Muscle layer of duodenum (tissue), 2 donors: ENCODE results near the gene ADAMTS17.

ENCODE experiments used
- H3K27ac ChIP-seq: one replicate; pipeline ENCODE4 v1.7.0; 2013; ENCODE audit warnings: mild to moderate bottlenecking, low read length
- H3K27me3 ChIP-seq: one replicate; pipeline ENCODE4 v1.7.0; 2013; ENCODE audit warnings: low read depth, mild to moderate bottlenecking, control low read depth, low read length
- H3K36me3 ChIP-seq, 2 donors: one replicate each; pipeline ENCODE4 v1.7.0; 2013; ENCODE audit warnings: low read length in 2 of 2, control low read depth in 1 of 2, mild to moderate bottlenecking in 1 of 2; ENCODE audit not compliant: insufficient read depth in 2 of 2, control insufficient read depth in 1 of 2
- H3K4me1 ChIP-seq, 2 donors: one replicate each; pipeline ENCODE4 v1.7.0; 2013; ENCODE audit warnings: low read length in 2 of 2, mild to moderate bottlenecking in 2 of 2, control low read depth in 1 of 2, moderate library complexity in 1 of 2; ENCODE audit not compliant: insufficient read depth in 2 of 2, control insufficient read depth in 1 of 2
- H3K4me3 ChIP-seq, 2 donors: one replicate each; pipeline ENCODE4 v1.7.0; 2013; ENCODE audit warnings: low read length in 2 of 2, low read depth in 1 of 2, mild to moderate bottlenecking in 1 of 2
- H3K9me3 ChIP-seq, 2 donors: one replicate each; pipeline ENCODE4 v1.7.0; 2013; ENCODE audit warnings: low read length in 2 of 2, control low read depth in 1 of 2, mild to moderate bottlenecking in 1 of 2; ENCODE audit not compliant: control insufficient read depth in 1 of 2
- donor health status: healthy.

ADAMTS17 gene

GRCh38 chr15:100244796-100245486, 96.8 kb downstream of the ADAMTS17 start:
- Histone ChIP-seq H3K27me3 (no peaks in the 10 kb centered on the region), H3K4me3 (no peak overlapping the region)

GRCh38 chr15:100242989-100243388, 98.8 kb downstream of the ADAMTS17 start:
- no peak overlapping the region for H3K27ac ChIP-seq
- no peaks in the 10 kb centered on the region for H3K36me3 ChIP-seq
- no peaks in the 10 kb centered on the region for H3K9me3 ChIP-seq
- H3K4me1 ChIP-seq: no peaks in the 10 kb centered on the region
- H3K27me3 ChIP-seq: no peaks in the 10 kb centered on the region
- H3K4me3 ChIP-seq: no peak overlapping the region

More at GRCh38 chr15:100244796-100245486, 96.8 kb downstream of the ADAMTS17 start:
- Histone ChIP-seq H3K9me3 (no peaks in the 10 kb centered on the region), H3K36me3 (no peaks in the 10 kb centered on the region), H3K27ac (no peak overlapping the region), H3K4me1 (no peaks in the 10 kb centered on the region)

GRCh38 chr15:100241572-100242482, 99.9 kb downstream of the ADAMTS17 start:
- H3K36me3 ChIP-seq: no peaks in the 10 kb centered on the region
- no peaks in the 10 kb centered on the region for H3K4me1 ChIP-seq
- H3K27me3 ChIP-seq: no peaks in the 10 kb centered on the region
- H3K4me3 ChIP-seq: no peak overlapping the region
- no peak overlapping the region for H3K27ac ChIP-seq
- no peaks in the 10 kb centered on the region for H3K9me3 ChIP-seq

- no peak overlapping the region for H3K4me3 ChIP-seq
These were observed 104.6 kb downstream of the ADAMTS17 start for GRCh38 chr15:100236981-100237720.

GRCh38 chr15:100235030-100235617, 106.7 kb downstream of the ADAMTS17 start:
- no peaks in the 10 kb centered on the region for H3K36me3 ChIP-seq
- no peaks in the 10 kb centered on the region for H3K27me3 ChIP-seq
- H3K4me3 ChIP-seq: no peak overlapping the region
- H3K9me3 ChIP-seq: no peaks in the 10 kb centered on the region
- H3K27ac ChIP-seq: no peak overlapping the region
- no peaks in the 10 kb centered on the region for H3K4me1 ChIP-seq

More at GRCh38 chr15:100236981-100237720, 104.6 kb downstream of the ADAMTS17 start:
- H3K9me3 ChIP-seq: no peaks in the 10 kb centered on the region
- no peaks in the 10 kb centered on the region for H3K36me3 ChIP-seq
- H3K4me1 ChIP-seq: no peaks in the 10 kb centered on the region
- H3K27me3 ChIP-seq: no peaks in the 10 kb centered on the region
- H3K27ac ChIP-seq: no peak overlapping the region

GRCh38 chr15:100234158-100235029, 107.4 kb downstream of the ADAMTS17 start:
- H3K27me3 ChIP-seq: no peaks in the 10 kb centered on the region
- H3K27ac ChIP-seq: no peak overlapping the region
- H3K4me1 ChIP-seq: no peaks in the 10 kb centered on the region
- no peak overlapping the region for H3K4me3 ChIP-seq
- H3K36me3 ChIP-seq: no peaks in the 10 kb centered on the region
- H3K9me3 ChIP-seq: no peaks in the 10 kb centered on the region

GRCh38 chr15:100230784-100231183, 111.0 kb downstream of the ADAMTS17 start:
- Histone ChIP-seq H3K9me3 (no peaks in the 10 kb centered on the region), H3K4me1 (no peaks in the 10 kb centered on the region), H3K4me3 (no peak overlapping the region), H3K36me3 (no peaks in the 10 kb centered on the region), H3K27me3 (no peaks in the 10 kb centered on the region), H3K27ac (no peak overlapping the region)

- Histone ChIP-seq H3K27ac (no peak overlapping the region), H3K4me1 (no peaks in the 10 kb centered on the region), H3K36me3 (no peaks in the 10 kb centered on the region), H3K27me3 (no peaks in the 10 kb centered on the region), H3K4me3 (no peak overlapping the region), H3K9me3 (no peaks in the 10 kb centered on the region)
These were observed 112.3 kb downstream of the ADAMTS17 start for GRCh38 chr15:100229181-100230163.

- Histone ChIP-seq H3K36me3 (no peaks in the 10 kb centered on the region), H3K27me3 (no peaks in the 10 kb centered on the region), H3K27ac (no peak overlapping the region), H3K4me1 (no peaks in the 10 kb centered on the region), H3K9me3 (no peaks in the 10 kb centered on the region), H3K4me3 (no peak overlapping the region)
These were observed 114.0 kb downstream of the ADAMTS17 start for GRCh38 chr15:100227781-100228180.
